Measurements from ENCODE around the gene IFIT3.

- TF ChIP-seq YY1 (IDR thresholded peaks at IDR 0.05; ENCODE audit: insufficient read depth, insufficient read length) (no peak), ZNF274 (IDR thresholded peaks at IDR 0.05; ENCODE audit: low read depth, low read length) (no peak), SUZ12 (IDR thresholded peaks at IDR 0.05; ENCODE audit: extremely low read depth, insufficient read depth, insufficient read length) (no peak)
Measured at GRCh38 chr10:89337484-89337883, 9.7 kb downstream of the IFIT3 start.

Data from NT2/D1 (cell line).